Central memory CD8-positive, alpha-beta T cell (primary cell): ENCODE data around the gene KCNQ2.

Experiments
- ATAC-seq: fragments of 150-1000 bp; cut with Tn5 transposase; replicated peaks from 2 replicates; pipeline ENCODE4 v1.10.0; 2022; ENCODE audit warnings: mild to moderate bottlenecking, moderate FRiP score, moderate number of reproducible peaks; ENCODE audit not compliant: poor library complexity, severe bottlenecking; ENCODE audit errors: extremely low read depth
- DNase-seq, 2 donors: peaks; one replicate each; pipeline ENCODE4 v3.0.0; 2021; ENCODE audit warnings: low spot score in 2 of 2
- H3K27ac Mint-ChIP-seq: one replicate; pipeline ENCODE4 v1.8.0; 2022; ENCODE audit warnings: low read depth, mild to moderate bottlenecking, moderate library complexity, mixed read lengths
- H3K27me3 Mint-ChIP-seq: one replicate; pipeline ENCODE4 v1.8.0; 2022; ENCODE audit warnings: mixed read lengths
- H3K36me3 Mint-ChIP-seq: one replicate; pipeline ENCODE4 v1.8.0; 2022; ENCODE audit warnings: mild to moderate bottlenecking, moderate library complexity, mixed read lengths; ENCODE audit not compliant: insufficient read depth
- H3K4me1 Mint-ChIP-seq: one replicate; pipeline ENCODE4 v1.8.0; 2022; ENCODE audit warnings: mixed read lengths
- H3K4me3 Mint-ChIP-seq: one replicate; pipeline ENCODE4 v1.8.0; 2022; ENCODE audit warnings: mild to moderate bottlenecking, moderate library complexity, mixed read lengths
- H3K9me3 Mint-ChIP-seq: one replicate; pipeline ENCODE4 v1.8.0; 2022; ENCODE audit warnings: mixed read lengths

KCNQ2 gene

DNA sequence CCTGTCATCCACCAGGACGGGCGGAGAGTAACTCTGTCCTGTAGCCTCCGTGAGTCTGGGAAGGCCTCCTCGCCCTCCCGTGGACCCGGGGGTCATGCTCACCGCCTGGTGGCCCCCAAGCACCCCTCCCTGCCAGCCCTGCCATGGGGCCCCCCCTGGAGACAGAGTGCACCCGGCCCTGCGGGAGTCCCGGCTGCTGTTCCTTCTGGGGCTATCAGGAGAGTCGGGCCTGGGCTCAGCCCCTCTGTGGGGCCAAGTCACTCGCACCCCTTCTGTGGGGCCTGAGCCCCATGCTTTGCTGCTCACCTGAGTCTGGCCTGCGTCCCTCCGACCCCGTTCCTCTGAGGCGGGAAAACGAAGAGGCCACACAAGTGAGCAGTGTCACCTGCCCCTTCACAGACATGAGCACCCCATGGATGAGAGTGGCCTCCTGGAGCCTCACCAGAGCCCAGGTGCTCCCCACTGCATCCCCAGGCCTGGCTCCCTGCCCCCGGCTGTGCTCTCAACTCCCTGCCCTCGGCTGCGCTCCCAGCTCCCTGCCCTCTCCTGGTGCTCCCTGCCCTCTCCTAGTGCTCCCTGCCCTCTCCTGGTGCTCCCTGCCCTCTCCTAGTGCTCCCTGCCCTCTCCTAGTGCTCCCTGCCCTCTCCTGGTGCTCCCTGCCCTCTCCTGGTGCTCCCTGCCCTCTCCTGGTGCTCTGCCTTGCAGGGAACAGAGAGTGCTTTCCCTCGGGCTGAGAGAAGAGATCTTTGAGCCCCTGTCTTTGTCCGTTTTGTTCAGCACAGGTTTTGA, 106.7 kb downstream of the KCNQ2 start:
- DNase-seq (no peak), ATAC-seq (no peak)
- H3K9me3 Mint-ChIP-seq: no peaks in the 10 kb centered on the region
- H3K4me1 Mint-ChIP-seq: peaks cover 5% of the 10 kb centered on the region
- H3K27me3 Mint-ChIP-seq: peaks cover 35% of the 10 kb centered on the region
- H3K27ac Mint-ChIP-seq: no peak overlapping the region
- H3K36me3 Mint-ChIP-seq: peaks cover 4% of the 10 kb centered on the region
- no peak overlapping the region for H3K4me3 Mint-ChIP-seq

GRCh38 chr20:63364801-63365585, 107.5 kb downstream of the KCNQ2 start:
- ATAC-seq: no peak
- Mint-ChIP-seq H3K4me1 (peaks cover 5% of the 10 kb centered on the region), H3K27me3 (peaks cover 34% of the 10 kb centered on the region), H3K9me3 (no peaks in the 10 kb centered on the region), H3K4me3 (no peak overlapping the region), H3K27ac (no peak overlapping the region), H3K36me3 (peaks cover 4% of the 10 kb centered on the region)
- DNase-seq: no peak

- H3K4me3 Mint-ChIP-seq: no peak overlapping the region
- DNase-seq (no peak), ATAC-seq (no peak)
- H3K36me3 Mint-ChIP-seq: peaks cover 4% of the 10 kb centered on the region
- H3K9me3 Mint-ChIP-seq: no peaks in the 10 kb centered on the region
- H3K27ac Mint-ChIP-seq: no peak overlapping the region
- peaks cover 34% of the 10 kb centered on the region for H3K27me3 Mint-ChIP-seq
- peaks cover 5% of the 10 kb centered on the region for H3K4me1 Mint-ChIP-seq
Observed at GRCh38 chr20:63363981-63364561, 108.4 kb downstream of the KCNQ2 start.

DNA sequence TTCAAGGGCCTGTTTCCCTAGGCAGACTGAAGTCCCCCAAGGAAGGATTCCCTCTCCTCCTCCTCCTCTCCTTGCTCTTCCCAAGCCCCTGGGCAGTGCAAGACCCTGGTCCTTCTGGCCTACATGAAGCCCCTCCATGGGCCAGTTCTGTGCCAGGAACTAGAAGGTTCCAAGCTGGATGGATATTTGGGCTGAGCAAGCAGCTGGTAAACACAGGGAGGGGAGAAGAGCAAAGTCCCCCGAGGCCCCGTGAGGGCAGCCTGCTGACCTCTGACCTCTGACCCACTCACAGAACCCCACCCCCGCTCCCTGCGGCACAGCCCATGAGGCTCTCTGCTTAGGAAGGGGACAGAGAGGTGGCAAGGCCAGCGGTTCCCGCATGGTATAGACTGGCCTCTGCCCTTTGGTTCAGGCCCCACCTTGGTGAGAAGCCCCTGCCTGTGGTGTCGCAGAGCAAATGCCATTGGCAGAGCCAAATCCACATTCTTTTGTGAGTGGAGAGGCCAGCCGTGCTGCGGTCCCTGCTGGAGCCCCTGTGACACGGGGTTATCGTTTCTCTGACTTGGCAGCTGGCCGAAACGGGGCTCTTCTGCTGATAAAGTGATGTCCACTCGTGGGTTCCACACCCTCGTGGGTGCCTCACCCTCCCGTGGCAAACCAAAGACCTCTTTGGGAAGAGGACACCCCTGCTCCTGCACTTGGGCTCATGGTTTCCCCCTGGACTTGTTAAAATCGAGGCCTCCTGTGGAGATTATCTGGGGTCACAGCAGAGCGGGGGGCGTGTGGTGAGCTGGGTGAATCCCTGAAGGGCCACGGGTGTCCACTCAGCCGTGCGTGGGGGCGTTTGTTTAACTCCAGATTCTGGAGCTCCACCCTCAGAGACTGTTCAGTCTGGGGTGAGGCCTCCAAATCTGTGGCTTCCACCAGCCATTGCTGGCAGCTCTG, 109.2 kb downstream of the KCNQ2 start:
- no peaks in the 10 kb centered on the region for H3K9me3 Mint-ChIP-seq
- DNase-seq (no peak), ATAC-seq (no peak)
- H3K27ac Mint-ChIP-seq: no peak overlapping the region
- peaks cover 5% of the 10 kb centered on the region for H3K4me1 Mint-ChIP-seq
- H3K27me3 Mint-ChIP-seq: peaks cover 34% of the 10 kb centered on the region
- no peak overlapping the region for H3K4me3 Mint-ChIP-seq
- H3K36me3 Mint-ChIP-seq: peaks cover 4% of the 10 kb centered on the region

GRCh38 chr20:63362436-63363009, 109.9 kb downstream of the KCNQ2 start:
- Mint-ChIP-seq H3K27ac (no peak overlapping the region), H3K9me3 (no peaks in the 10 kb centered on the region), H3K27me3 (peaks cover 34% of the 10 kb centered on the region), H3K4me3 (no peak overlapping the region), H3K4me1 (peaks cover 5% of the 10 kb centered on the region), H3K36me3 (peaks cover 4% of the 10 kb centered on the region)
- no peak for DNase-seq
- ATAC-seq: no peak

GRCh38 chr20:63361519-63362435, 110.7 kb downstream of the KCNQ2 start:
- Mint-ChIP-seq H3K27me3 (peaks cover 34% of the 10 kb centered on the region), H3K4me3 (no peak overlapping the region), H3K27ac (no peak overlapping the region), H3K4me1 (peaks cover 5% of the 10 kb centered on the region), H3K9me3 (no peaks in the 10 kb centered on the region), H3K36me3 (peaks cover 4% of the 10 kb centered on the region)
- DNase-seq: no peak
- ATAC-seq: no peak

- peaks cover 26% of the 10 kb centered on the region for H3K27me3 Mint-ChIP-seq
- ATAC-seq (no peak), DNase-seq (no peak)
- no peak within 1 kb of the TSS for H3K27ac Mint-ChIP-seq
- no peak within 1 kb of the TSS for H3K4me3 Mint-ChIP-seq
- H3K9me3 Mint-ChIP-seq: no peaks in the 10 kb centered on the region
- H3K36me3 Mint-ChIP-seq: peaks cover 5% of the 10 kb centered on the region
- H3K4me1 Mint-ChIP-seq: peaks cover 5% of the 10 kb centered on the region
Observed at GRCh38 chr20:63360850-63361518, 111.5 kb downstream of the KCNQ2 start, which contains the start of gene CHRNA4. Gene CHRNA4, minus strand, starts transcription at chr20:63361349. Its CDS starts 184 bp downstream, at chr20:63361165.

DNA sequence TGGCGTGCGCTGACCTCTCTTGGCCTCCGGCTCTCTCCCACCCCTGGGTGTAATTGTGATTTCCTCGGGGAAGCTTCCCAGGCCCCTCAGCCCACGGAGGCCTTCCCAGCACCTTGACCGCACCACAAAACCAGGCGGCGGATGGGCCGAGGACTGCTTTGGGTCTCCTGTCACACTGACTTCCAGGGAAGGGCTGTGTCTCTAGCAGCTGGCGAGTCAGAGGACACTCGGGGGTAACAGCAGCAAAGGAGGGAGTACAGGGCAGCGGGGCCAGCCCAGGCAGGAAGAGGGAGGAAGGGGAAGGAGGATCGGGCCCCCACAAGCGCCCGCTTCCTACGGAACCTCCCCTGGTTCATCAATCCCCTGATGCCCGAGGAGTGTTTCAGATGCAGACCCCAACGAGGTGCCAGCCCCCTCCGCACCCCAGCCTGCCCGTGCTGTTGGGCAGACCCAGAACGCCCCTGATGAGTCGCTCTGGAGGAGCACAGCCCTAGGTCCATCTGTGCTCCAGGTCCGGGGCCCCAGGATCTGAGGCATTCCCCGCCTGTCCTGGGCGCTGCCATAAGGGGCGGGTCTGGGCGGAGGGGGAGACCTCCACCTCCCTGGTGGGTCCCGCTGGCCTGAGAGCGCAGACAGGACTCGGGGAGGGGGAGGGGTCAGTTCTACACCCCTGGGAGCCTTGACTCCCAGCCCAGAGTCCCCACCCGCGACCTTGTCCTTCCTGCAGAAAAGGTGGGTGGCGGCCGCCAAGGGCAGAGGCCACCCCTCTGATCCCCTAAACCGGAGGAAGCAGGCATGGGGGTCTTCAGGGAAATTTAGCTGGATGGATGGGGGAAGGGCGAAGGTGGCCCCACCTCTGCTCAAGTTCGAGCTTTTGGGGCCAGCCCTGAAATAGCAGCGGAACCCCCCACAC, 112.3 kb downstream of the KCNQ2 start:
- H3K4me1 Mint-ChIP-seq: peaks cover 5% of the 10 kb centered on the region
- H3K36me3 Mint-ChIP-seq: peaks cover 5% of the 10 kb centered on the region
- H3K27me3 Mint-ChIP-seq: peaks cover 19% of the 10 kb centered on the region
- no peak overlapping the region for H3K4me3 Mint-ChIP-seq
- H3K9me3 Mint-ChIP-seq: no peaks in the 10 kb centered on the region
- DNase-seq: no peak
- no peak overlapping the region for H3K27ac Mint-ChIP-seq
- ATAC-seq: no peak

DNA sequence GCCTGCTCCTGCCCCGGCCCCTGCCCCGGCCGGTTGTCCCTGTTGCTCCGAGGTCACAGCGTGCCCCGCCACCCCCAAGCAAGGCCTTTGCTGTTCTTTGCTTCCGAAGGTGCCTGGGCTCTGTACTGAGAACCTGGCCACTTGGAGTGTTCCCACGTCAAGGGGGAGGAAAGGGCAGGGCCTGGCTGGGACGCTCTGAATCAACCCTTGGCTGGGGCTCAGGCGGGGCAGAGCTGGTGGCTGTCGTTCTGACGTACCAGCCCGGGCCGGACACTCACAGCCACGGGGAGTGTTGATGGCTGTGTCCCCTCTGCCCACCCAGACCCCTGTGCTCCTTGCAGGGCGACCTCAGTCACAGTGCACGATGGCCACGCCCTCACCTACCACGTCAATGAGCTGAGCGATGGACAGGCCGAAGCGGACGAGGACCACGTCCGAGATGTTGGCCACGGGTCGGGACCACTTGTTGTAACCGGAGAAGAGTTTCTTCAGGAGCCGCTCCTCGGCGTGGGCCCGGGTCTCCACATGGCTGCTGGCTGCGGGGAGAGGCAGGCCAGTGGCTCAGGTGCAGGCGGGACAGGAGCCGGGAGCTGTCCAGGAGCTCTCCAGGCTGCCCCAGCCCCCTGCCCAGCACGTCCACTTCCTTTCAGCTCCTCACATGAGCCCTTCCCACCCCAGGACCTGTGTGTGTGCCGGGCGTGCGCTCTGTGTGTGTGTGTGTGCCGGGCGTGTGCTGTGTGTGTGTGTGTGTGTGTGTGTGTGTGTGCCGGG, 113.1 kb downstream of the KCNQ2 start:
- H3K27me3 Mint-ChIP-seq: peaks cover 14% of the 10 kb centered on the region
- H3K9me3 Mint-ChIP-seq: no peaks in the 10 kb centered on the region
- ATAC-seq (no peak), DNase-seq (no peak)
- peaks cover 5% of the 10 kb centered on the region for H3K36me3 Mint-ChIP-seq
- peaks cover 5% of the 10 kb centered on the region for H3K4me1 Mint-ChIP-seq
- no peak overlapping the region for H3K27ac Mint-ChIP-seq
- H3K4me3 Mint-ChIP-seq: no peak overlapping the region
